HEK293T (cell line): ENCODE measurements around the gene GSTO2.

Experiments
- CTCF ChIA-PET: fragments of 350-600 bp; formaldehyde crosslinking; extraction: SDS; loops from one replicate; lab custom pipeline; 2021; ENCODE audit warnings: antibody characterized with exemption, inconsistent platforms; lab: Yijun Ruan, JAX
- POLR2A ChIA-PET: fragments of 350-600 bp; formaldehyde crosslinking; extraction: SDS; loops from one replicate; lab custom pipeline; 2020; ENCODE audit warnings: antibody characterized with exemption, inconsistent platforms; lab: Yijun Ruan, JAX
- DNase-seq: peaks from one replicate; pipeline ENCODE4 v3.0.0; 2012; ENCODE audit warnings: mixed read lengths; ENCODE audit errors: extremely low spot score
- ARNT ChIP-seq: fragments of 450-650 bp; IDR thresholded peaks from 2 replicates; pipeline ENCODE4 v1.6.1; 2017; ENCODE audit warnings: mild to moderate bottlenecking
- BHLHE40 ChIP-seq: fragments of 450-650 bp; IDR thresholded peaks from 2 replicates; pipeline ENCODE4 v1.6.1; 2016; ENCODE audit warnings: mild to moderate bottlenecking, moderate library complexity, borderline replicate concordance
- CTBP1 ChIP-seq: fragments of 450-650 bp; IDR thresholded peaks from 2 replicates; pipeline ENCODE4 v1.6.1; 2016; ENCODE audit warnings: borderline replicate concordance
- ELF4 ChIP-seq: fragments of 450-650 bp; IDR thresholded peaks from 2 replicates; pipeline ENCODE4 v1.6.1; 2017; ENCODE audit warnings: antibody characterized with exemption
- FOXA1 ChIP-seq: fragments of 450-650 bp; IDR thresholded peaks from 2 replicates; pipeline ENCODE4 v1.6.1; 2016; ENCODE audit warnings: mild to moderate bottlenecking
- FOXK2 ChIP-seq: fragments of 450-650 bp; IDR thresholded peaks from 2 replicates; pipeline ENCODE4 v1.6.1; 2016; ENCODE audit warnings: mild to moderate bottlenecking
- FOXM1 ChIP-seq: fragments of 450-650 bp; IDR thresholded peaks from 2 replicates; pipeline ENCODE4 v1.6.1; 2017; ENCODE audit warnings: mild to moderate bottlenecking, borderline replicate concordance
- HDGF ChIP-seq: fragments of 450-650 bp; IDR thresholded peaks from 2 replicates; pipeline ENCODE4 v1.6.1; 2017; ENCODE audit warnings: antibody characterized with exemption, borderline replicate concordance
- L3MBTL2 ChIP-seq: fragments of 450-650 bp; conservative IDR thresholded peaks from 2 replicates; pipeline ENCODE4 v1.6.1; 2016; ENCODE audit warnings: mild to moderate bottlenecking
- LEF1 ChIP-seq: fragments of 450-650 bp; IDR thresholded peaks from 2 replicates; pipeline ENCODE4 v1.6.1; 2017; ENCODE audit warnings: mild to moderate bottlenecking, borderline replicate concordance
- NFRKB ChIP-seq: fragments of 450-650 bp; IDR thresholded peaks from 2 replicates; pipeline ENCODE4 v1.6.1; 2016; ENCODE audit warnings: mild to moderate bottlenecking, moderate library complexity
- PKNOX1 ChIP-seq: fragments of 450-650 bp; IDR thresholded peaks from 2 replicates; pipeline ENCODE4 v1.6.1; 2016
- SP1 ChIP-seq: fragments of 450-650 bp; IDR thresholded peaks from 2 replicates; pipeline ENCODE4 v1.6.1; 2017
- SUZ12 ChIP-seq: fragments of 450-650 bp; IDR thresholded peaks from 2 replicates; pipeline ENCODE4 v1.6.1; 2016; ENCODE audit warnings: mild to moderate bottlenecking
- TARDBP ChIP-seq: fragments of 450-650 bp; IDR thresholded peaks from 2 replicates; pipeline ENCODE4 v1.6.1; 2016
- ZNF384 ChIP-seq: fragments of 450-650 bp; IDR thresholded peaks from 2 replicates; pipeline ENCODE4 v1.6.1; 2016

Gene GSTO2

GRCh38 chr10:104252368-104252767, 16.6 kb upstream of the GSTO2 start:
- no peak for DNase-seq
- ChIA-PET CTCF (no interaction called here), POLR2A (no interaction called here)
- TF ChIP-seq ZNF384 (no peak), NFRKB (no peak), CTBP1 (no peak), BHLHE40 (no peak), TARDBP (no peak), ELF4 (no peak), SUZ12 (no peak), LEF1 (no peak), SP1 (no peak)

GRCh38 chr10:104253106-104253505, 15.9 kb upstream of the GSTO2 start:
- no peak for DNase-seq
- ChIA-PET CTCF (interaction anchor here (1.7 kb wide), 1 partner anchor 38 kb away, joined by 7 read pairs; no protein-coding TSS in a partner anchor), POLR2A (no interaction called here)
- TF ChIP-seq FOXA1 = no peak
- no peak for TF ChIP-seq SUZ12
- no peak for TF ChIP-seq SP1
- TF ChIP-seq BHLHE40 = no peak
- TF ChIP-seq FOXK2 = no peak
- no peak for TF ChIP-seq ELF4
- TF ChIP-seq CTBP1 = no peak
- TF ChIP-seq TARDBP = no peak
- no peak for TF ChIP-seq FOXM1
- TF ChIP-seq PKNOX1 = no peak
- no peak for TF ChIP-seq HDGF
- no peak for TF ChIP-seq ZNF384
- no peak for TF ChIP-seq NFRKB

- ChIA-PET POLR2A (interaction anchor here (0.7 to 3.4 kb wide), 6 partner anchors 9 to 133 kb away, joined by 3 to 23 read pairs (median 5); partner anchors contain the start of genes CFAP43, CFAP58, GSTO2 and SFR1), CTCF (interaction anchor here (1.2 to 1.7 kb wide), 2 partner anchors 21 to 38 kb away, joined by 7 to 8 read pairs; no protein-coding TSS in a partner anchor)
- DNase-seq = no peak
- no peak for TF ChIP-seq NFRKB
- no peak for TF ChIP-seq BHLHE40
- TF ChIP-seq PKNOX1 = no peak
- TF ChIP-seq ELF4 = no peak
- no peak for TF ChIP-seq FOXK2
- no peak for TF ChIP-seq LEF1
Measured at GRCh38 chr10:104253606-104254410, 15.2 kb upstream of the GSTO2 start.

- CTCF ChIA-PET = interaction anchor here (1.2 to 1.7 kb wide), 2 partner anchors 20 to 37 kb away, joined by 7 to 8 read pairs; no protein-coding TSS in a partner anchor
- DNase-seq = peak; percentile 77
- TF ChIP-seq LEF1 (no peak), L3MBTL2 (peak; percentile 73), SP1 (no peak), FOXA1 (no peak), ARNT (no peak), TARDBP (no peak), ELF4 (peak; percentile 77)
- POLR2A ChIA-PET = interaction anchor here (0.7 to 3.4 kb wide), 8 partner anchors 9 to 133 kb away, joined by 3 to 23 read pairs (median 6); partner anchors contain the start of genes CFAP43, CFAP58, GSTO2 and SFR1
Measured at GRCh38 chr10:104254493-104255310, 14.3 kb upstream of the GSTO2 start, which contains the start of gene GSTO1. Gene GSTO1, plus strand, starts transcription at chr10:104254892. Its CDS starts 37 bp downstream, at chr10:104254929.

- ChIA-PET CTCF (interaction anchor here (1.1 to 2.1 kb wide), 3 partner anchors 19 to 281 kb away, joined by 5 to 12 read pairs (median 8); no protein-coding TSS in a partner anchor), POLR2A (interaction anchor here (0.7 to 3.4 kb wide), 6 partner anchors 14 to 134 kb away, joined by 5 to 23 read pairs (median 7); partner anchors contain the start of genes CFAP43, GSTO2 and SFR1)
- DNase-seq = no peak
- TF ChIP-seq CTBP1 (no peak), ARNT (no peak), ZNF384 (no peak), TARDBP (no peak), FOXK2 (no peak), FOXM1 (no peak), NFRKB (no peak), BHLHE40 (no peak)
Measured at GRCh38 chr10:104255311-104255981, 13.5 kb upstream of the GSTO2 start.
